Islet precursor cell (in vitro differentiated cells): ENCODE measurements around the gene FAM120B.
"Not testable (repeated sequence)": the region's sequence is repeated elsewhere in the genome, so short reads cannot be mapped to it uniquely, and the experiment has no call there.

ENCODE experiments used
- DNase-seq: peaks from one replicate; pipeline ENCODE4 v3.0.0-alpha.2; 2018

FAM120B gene

DNA sequence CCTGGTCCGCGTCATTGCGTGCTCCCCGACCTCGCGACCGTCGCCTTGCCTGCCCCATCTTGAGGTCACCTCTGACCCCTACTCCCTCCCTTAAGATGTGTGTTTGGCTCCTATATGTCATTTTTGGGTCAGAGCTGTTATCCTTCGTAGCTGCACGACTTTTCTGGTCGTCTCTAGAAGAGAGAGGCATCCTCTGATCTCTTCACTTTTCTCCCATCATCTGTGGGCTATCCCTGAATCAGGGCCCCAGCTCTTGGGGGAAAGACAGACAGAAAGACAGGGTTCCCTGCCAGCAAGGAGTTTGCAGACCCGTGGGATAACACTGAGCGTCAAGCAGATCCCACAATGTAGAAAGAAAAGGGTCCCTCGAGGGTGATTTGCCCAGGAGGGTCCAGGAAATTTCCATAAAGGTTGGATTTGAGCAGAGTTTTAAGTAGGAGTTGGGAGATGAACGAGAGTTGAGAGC, 555 bp downstream of the FAM120B start:
- no peak for DNase-seq

DNA sequence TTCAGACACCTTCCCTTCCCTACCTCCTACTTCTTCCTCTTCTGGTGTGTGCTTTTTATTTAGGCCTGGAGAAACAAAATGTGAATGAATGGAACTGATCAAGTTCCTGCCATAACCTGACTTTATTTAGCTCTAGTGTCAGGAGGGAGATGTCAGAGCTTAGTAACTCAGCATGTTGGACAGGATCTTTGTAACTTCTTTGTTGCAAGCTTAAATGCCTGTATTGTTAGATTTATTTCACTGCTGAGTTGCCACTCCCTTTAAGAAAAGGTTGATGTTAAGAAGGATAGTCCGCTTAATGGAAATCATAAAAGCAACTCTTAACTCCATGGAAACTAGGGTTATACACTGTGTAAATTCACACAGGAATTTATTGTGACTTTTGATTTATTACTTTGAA, 2.2 kb downstream of the FAM120B start:
- no peak for DNase-seq

DNA sequence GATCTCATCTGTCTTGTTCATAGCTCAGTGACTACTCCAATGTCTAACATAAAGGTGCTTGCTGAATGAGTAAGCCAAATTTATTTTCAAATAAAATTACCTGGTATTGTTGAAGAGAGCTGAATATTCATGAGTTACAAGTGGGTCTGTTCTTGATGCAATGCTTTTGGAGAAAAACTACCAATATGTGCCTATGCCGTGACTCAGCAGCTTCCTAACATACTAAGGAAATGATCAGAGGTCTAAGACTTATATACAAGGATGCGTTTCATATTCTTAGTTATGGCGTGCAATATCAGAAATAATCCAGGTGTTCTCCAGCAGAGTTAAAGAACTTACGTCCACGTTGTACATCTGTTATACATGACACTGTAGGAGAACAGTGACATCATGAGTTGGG, 5.1 kb downstream of the FAM120B start:
- DNase-seq: no peak

DNA sequence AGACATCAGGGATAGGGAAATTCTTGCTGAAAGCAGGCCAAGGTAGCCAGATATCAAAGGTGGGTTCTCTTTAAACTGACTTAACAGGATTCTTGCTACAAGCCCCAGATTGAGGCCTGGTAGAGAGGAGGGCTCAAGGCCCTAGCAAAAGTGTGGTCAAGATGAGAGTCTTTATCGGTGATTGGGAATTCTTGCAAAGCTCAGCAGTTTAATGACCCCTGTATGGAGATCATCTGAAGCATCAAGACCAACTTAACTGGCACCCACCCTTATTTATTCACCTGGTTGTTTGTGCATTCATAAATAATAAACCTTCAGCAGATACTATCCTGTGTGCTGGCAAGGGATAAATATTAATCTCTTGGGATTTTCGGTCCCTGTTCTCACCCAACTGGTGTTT, 6.3 kb downstream of the FAM120B start:
- no peak for DNase-seq

DNA sequence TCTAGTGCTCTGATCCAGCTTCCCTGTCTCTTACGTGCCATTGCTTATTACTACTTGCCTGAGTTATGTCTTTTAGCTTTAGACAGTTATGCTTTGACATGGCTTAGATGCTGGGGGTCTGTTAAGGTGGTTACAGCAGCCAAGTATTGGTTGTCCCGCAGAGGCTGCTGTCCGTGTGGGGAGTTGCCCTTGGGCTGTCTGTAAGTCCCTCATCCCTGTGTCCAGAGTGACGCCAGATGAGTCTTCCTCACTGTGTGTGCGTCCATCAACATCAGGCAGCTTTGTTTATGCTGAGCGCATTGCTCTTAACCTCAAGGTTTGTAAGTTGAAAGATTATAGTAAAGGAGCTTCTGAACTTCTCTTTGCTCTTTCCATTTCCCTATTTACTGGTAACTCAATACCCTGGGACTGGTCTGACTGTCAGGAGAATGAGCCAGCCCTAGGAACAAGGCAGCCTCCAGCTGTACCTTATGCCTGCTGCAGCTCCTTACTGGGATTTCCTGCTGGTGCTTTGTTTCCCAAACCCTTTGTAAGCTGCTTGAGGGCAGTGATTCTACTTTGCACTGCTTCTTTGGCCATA, 7.2 kb downstream of the FAM120B start:
- no peak for DNase-seq

DNA sequence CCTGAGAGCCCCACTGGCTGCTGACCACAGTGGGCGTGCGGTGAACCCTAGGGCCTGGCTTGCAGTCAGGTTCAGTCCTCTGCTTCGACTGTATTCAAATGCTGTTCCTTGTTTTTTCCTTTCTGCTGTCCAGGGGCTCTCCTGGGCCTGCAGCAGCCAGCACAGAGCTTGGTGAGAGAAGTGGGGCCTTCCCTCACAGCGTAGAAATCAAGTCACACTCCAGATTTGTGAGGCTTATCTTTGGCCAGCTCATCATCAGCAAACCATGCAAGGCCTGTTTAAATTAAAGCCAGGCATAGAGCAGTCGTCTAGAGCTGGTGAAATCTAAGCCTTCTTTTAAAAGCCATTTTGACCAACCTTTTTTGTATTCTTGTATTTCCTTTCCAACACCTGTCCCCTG, 8.4 kb downstream of the FAM120B start:
- DNase-seq: no peak

DNA sequence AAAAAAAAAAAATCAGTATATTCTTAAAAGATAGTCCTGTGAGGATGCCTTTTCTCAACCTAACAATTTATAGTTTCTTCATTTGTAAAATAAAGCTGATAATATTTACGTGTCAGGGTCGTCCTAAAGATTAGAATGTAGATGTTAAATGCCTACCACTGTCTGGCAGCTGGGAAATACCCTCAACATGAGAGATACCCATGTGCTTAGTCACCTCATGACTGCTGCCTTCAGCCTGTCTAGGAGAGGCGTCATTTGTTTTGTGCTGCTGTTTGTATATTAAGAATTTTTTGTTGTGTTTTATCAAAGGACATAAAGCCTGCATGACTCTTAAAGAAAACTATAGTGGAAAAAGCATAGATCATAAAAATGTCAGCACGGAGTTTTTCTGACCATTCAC, 9.5 kb downstream of the FAM120B start:
- DNase-seq: no peak

DNA sequence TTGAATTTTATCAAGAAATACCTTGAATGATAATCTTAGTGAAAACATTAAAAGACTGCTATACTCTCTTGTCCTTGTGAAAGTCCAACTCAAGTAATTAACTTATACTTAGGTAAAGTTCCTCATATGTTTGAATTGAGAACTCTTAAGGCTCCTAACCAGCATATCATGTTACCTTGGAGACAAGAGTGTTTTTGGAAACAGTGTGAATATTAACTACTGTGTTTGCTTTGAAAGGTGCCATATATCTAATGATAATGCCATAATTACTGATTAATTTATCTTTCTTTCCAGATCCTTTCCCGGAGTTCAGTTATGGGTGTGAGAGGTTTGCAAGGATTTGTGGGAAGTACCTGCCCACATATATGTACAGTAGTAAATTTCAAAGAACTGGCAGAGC, 10.5 kb downstream of the FAM120B start:
- no peak for DNase-seq

DNA sequence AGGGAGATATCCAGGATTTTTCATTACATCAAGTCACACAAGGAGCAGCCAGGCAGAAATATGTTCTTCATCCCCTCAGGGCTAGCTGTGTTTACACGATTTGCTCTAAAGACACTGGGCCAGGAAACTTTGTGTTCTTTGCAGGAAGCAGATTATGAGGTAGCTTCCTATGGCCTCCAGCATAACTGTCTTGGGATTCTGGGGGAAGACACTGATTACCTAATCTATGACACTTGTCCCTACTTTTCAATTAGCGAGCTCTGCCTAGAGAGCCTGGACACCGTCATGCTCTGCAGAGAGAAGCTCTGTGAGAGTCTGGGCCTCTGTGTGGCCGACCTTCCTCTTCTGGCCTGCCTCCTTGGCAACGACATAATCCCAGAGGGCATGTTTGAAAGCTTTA, 11.2 kb downstream of the FAM120B start:
- DNase-seq: no peak

DNA sequence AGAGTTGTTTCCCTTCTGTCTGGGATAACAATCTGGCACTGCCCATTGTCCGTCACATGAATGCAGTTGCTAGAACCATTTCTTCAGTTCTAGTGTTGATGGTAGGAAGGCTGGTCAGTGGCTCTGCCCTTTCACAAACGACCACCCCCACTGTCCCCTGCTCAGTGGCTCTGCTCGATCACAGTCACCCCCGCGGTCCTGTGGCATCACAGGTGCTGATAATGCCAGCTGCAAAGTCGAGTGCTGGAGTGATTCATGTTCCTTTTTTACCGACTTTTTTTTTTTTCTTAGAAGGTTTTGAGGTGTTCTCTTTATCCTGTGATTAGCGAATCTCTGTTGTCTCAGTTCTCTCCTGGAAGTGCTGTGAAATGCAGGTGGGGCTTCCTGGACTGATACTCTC, 22.8 kb downstream of the FAM120B start:
- DNase-seq: no peak

DNA sequence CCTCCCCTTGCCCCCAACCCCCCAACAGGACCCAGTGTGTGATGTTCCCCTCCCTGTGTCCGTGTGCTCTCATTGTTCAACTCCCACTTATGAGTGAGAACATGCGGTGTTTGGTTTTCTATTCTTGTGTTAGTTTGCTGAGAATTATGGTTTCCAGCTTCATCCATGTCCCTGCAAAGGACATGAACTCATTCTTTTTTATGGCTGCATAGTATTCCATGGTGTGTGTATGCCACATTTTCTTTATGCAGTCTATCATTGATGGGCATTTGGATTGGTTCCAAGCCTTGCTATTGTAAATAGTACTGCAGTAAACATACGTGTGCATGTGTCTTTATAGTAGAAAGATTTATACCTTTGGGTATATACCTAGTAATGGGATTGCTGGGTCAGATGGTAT, 28.6 kb downstream of the FAM120B start:
- not testable (repeated sequence) for DNase-seq

DNA sequence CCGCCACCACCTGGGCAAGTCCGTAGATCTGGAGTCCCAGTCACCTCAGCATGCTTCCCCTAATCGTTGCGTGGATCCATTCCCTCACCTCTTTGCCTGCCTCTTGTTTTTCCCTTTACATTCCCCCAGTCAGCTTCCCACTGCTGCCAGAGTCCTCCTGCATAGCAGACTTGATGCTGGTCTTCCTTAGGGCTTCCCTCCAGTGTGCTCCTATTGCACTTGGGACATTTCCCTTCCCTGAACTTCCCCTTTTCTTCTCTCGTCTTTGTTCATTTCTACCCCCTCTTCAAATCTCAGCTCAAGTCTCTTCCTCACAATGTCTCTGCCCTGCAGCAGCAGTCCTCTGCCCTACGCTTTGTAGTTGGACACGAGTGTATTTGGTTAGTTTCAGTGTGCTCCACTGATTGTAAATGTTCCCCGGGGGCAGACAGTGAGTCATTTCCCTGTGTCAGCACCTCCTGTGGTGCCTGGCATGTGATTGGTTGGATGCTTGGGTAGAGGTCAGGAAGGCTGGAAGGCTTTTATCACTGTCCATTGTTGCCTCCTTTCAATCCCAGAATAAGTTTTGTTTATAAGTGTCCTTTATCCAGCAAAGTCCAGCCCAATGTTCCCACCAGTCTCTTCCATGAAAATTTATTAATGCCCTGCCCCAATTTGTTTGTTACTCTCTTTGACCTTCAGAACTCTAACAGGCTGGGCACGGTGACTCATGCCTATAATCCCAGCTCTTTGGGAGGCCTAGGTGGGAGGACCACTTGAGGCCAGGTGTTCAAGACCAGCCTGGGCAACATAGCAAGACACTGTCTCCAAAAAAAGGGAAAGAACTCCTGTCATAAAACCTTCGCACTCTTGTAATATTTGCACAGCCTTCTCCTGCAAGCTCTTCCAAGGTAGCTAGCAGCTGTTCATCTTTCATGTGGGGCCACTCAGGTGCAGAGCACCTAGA, 38.3 kb downstream of the FAM120B start:
- peak; percentile 92 for DNase-seq

DNA sequence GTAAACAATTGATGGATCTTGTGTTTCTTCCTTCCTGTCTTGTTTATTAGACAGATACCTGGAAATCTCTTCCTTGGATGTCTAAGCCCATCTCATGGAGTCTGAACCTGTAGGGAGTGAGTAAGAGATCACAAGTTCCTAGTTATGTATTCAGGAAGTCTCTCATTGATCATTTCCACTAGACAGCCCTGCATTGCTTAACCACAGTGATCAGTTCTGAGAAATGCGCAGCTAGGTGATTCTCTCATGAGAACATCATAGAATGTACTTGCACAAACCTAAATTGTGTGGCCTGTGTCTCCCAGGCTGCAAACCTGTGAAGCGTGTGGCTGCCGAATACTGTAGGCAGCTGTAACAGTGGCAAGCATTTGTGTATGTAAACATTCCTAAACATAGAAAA, 39.1 kb downstream of the FAM120B start:
- no peak for DNase-seq

DNA sequence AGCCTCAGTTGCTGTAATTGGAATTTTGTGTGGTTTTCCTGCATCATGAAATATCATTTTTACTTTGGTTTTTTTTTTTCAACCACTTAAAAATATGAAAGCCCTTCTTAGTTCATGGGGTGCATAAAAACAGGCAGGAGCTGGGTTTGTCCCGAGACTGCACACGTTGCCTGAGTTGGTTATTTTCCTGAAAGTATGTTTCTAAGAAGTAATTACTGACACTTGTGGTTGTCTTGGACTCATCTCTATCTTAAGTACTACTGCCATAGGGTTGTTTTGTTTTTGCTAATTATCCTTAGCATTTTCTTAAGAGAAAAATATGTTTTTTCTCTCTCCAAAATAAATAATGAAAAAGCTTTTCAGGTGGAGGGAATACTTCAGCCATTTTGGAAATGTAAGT, 40.1 kb downstream of the FAM120B start:
- no peak for DNase-seq

DNA sequence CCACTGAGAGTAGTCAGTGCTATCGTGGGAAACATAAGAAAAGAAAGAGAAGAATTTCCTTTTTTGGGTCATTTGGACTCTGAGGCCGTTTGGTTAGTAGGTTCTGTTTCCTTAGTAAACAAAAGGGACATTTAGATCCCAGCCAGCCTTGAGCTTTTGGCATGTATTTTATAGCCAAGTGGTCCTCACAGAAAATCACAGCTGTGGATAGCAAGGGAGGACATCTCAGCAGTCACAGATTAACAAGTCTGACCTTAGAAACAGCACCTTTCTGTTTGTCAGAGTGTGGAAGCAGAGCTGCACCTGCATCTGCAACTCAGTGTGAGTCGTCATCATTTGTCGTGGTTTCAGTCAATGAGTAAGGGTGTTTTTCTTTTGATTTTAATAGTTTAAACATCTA, 40.5 kb downstream of the FAM120B start:
- DNase-seq: no peak

DNA sequence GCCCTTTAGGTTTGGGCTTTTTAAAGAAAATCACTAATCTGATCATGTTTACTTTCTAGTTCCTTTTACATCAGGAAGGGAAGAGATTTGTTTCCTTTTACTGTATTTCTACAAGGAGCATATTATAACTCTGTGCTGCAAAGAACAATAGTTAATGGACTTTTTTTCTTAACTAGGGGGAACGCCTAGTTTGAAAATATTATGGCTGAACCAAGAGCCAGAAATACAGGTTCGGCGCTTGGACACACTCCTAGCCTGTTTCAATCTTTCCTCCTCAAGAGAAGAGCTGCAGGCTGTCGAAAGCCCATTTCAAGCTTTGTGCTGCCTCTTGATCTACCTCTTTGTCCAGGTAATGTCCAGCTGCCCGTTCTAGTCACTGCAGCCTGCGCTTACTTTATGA, 41.4 kb downstream of the FAM120B start:
- no peak for DNase-seq

DNA sequence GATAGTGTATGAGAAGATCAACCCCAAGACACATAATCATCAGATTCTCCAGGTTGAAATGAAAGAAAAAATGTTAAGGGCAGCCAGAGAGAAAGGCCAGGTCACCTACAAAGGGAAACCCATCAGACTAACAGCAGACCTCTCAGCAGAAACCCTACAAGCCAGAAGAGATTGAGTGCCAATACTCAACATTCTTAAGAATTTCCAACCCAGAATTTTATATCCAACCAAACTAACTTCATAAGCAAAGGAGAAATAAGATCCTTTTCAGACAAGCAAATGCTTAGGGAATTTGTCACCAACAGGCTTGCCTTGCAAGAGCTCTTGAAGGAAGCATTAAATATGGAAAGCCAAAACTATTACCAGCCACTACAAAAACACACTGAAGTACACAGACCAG, 44.9 kb downstream of the FAM120B start:
- not testable (repeated sequence) for DNase-seq

DNA sequence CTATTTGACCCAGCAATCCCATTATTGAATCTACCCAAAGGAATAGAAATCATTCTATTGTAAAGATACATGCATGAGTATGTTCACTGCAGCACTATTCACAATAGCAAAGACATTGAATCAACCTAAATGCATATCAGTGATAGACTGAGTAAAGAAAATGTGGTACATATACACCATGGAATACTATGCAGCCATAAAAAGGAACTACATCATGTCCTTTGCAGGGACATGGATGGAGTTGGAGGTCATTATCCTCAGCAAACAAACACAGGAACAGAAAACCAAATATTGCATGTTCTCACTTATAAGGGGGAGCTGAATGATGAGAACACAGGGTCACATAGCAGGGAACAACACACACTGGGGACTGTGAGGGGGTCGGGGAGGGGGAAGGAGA, 48.6 kb downstream of the FAM120B start:
- not testable (repeated sequence) for DNase-seq

DNA sequence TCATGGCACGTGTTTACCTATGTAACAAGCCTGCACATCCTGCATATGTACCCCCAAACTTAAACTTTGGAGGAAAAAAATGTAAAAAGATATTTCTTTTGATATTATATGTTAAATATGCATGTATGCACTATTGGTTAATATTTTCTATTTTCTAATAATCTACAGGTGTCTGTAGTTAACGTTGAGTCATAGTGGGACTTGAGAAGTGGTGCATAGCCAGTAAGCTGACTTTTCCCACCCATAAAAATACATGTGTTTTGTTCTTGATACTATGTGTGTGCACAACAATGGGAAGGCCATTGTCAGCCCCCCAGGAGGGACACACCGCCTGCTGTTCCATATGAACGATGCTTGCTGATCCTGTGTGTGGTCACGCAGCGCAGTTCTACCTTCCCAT, 49.1 kb downstream of the FAM120B start:
- no peak for DNase-seq

DNA sequence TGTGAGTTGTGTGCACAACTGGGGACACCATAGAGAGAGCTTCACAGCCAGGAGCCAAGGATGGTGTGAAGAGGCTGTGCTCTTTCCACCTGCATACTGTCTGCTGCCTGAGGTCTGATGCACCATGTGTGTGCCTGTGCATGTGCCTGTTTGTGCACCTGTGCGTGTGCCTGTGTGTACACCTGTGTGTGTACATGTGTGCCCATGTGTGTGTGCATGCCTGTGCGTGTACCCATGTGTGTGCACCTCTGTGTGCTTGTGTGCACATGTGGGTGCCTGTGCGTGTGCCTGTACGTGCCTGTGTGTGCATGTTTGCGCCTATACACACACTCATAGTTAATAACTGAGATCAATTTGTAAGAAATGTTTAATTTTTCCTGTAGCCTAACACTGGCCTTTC, 51.3 kb downstream of the FAM120B start:
- DNase-seq: no peak

DNA sequence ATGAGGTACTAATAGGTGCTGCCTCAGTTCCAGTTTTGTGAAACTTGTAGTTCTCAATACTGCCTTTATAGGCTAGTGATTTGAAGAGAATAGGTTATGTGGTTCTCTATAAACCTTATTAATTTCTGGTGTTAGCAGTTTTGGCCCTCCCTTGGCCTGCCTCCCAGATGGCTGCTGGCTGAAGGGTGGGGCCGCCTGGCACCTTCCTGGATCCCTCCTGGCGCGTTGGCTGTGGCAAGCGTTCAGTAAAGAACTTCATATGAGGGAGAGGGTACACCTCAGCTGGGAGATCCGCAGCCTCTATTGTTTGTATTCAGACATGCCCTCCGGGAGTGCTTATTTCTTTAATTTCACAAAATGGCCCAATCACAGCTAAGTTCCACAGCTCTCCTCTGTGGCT, 51.9 kb downstream of the FAM120B start:
- no peak for DNase-seq

DNA sequence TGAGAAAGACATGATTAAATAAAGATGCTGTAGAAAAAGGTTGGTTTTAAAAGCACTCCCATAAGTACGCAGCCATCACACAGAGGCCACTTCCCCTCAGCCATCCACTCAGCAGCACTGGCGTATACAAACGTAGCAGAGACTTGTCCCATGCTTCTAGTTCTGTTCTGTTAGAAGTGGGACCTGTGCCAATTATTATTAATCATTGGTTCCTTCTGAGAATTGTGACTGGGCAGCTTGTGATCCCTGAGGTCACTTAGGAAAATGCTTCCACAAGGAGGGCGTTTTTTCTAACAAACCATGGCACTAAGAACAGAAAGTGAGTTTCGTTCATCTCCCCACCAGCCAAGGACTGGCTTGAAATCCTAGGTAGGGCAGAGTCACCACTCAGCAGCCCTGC, 53.9 kb downstream of the FAM120B start:
- no peak for DNase-seq

DNA sequence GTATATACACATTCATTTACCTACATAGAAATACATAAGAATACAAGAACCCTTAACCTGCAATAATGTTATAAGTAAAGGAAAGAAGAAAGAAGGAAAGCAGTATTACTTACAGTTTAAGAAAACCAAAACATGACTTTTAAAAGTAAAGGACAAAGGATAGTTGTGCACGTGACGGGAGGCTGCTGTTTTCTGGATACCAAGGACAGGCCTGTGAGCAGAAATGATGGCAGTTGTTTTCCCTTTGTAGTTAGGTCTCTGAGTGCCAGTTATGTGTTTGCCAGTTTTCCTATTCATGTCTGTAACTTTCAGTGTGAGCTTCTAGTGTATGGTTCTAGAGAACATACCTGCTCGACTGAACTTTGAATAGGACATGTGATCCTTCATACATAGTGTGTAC, 54.8 kb downstream of the FAM120B start:
- no peak for DNase-seq

DNA sequence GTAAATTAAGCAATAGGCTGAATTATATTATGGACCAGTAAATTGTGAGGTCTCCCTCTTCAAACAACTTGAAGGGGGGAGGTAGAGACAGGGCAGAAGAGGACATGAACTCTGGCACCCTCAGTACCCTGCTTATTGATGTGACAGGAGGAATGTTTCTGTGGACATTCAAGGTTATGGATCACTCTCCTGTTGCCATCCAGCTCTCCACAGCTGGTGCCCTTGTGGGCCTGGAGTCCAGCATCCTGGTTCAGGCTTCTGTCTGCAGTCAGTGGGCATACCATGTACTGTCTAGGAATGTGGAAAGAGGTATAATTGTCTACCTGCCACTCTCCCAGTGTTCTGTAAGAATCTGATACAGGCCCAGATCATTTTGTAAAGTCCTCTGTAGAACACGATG, 55.6 kb downstream of the FAM120B start:
- no peak for DNase-seq

DNA sequence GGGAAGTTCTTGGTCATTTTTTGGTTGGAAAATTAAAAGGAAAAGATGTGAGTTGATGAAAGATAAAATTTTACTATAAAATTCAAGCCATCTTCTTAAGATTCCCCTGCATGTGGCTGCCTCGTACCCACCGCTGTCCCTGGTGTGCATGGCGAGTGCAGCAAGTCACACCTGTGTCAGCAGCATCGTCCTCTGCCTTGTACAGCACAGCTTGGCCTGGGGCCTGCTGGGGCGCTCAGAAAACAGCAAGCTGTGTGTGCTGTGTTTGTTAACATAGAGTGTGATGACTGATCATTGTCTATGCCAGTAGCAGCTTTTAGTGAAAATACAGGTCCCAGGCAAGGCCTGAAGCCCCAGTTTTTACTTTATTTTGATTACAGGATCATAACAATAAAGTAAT, 56.7 kb downstream of the FAM120B start:
- DNase-seq: no peak
